Neural progenitor cell (in vitro differentiated cells): ENCODE measurements around the gene CEP83. TPM values are rescaled to one million over a fixed set of nuclear protein-coding genes. Genes with fewer than 3 reads are reported as not detected.

ENCODE experiments used
- DNase-seq: peaks from one replicate; pipeline ENCODE4 v3.0.0-alpha.2; 2016; ENCODE audit warnings: low spot score
- H2AFZ ChIP-seq: fragments of 200-600 bp; sonication (generic); replicated peaks from 2 replicates; pipeline ENCODE4 v1.6.1; 2016; ENCODE audit warnings: antibody characterized with exemption
- H3F3A ChIP-seq: fragments of 200-600 bp; sonication (generic); 2 replicates; pipeline ENCODE4 v1.6.1; 2016; ENCODE audit warnings: antibody characterized with exemption, low read depth
- H3K27ac ChIP-seq: fragments of 200-600 bp; sonication (generic); 2 replicates; pipeline ENCODE4 v1.5.1; 2016; ENCODE audit warnings: mild to moderate bottlenecking
- H3K27me3 ChIP-seq: fragments of 200-600 bp; sonication (generic); 2 replicates; pipeline ENCODE4 v1.6.1; 2016; ENCODE audit warnings: mild to moderate bottlenecking, moderate library complexity
- H3K36me3 ChIP-seq: fragments of 200-600 bp; sonication (generic); 2 replicates; pipeline ENCODE4 v1.5.1; 2016
- H3K4me1 ChIP-seq: fragments of 200-600 bp; sonication (generic); 2 replicates; pipeline ENCODE4 v1.6.1; 2016; ENCODE audit warnings: mixed run types
- H3K4me2 ChIP-seq: fragments of 200-600 bp; sonication (generic); 2 replicates; pipeline ENCODE4 v1.6.1; 2016
- H3K4me3 ChIP-seq: fragments of 200-600 bp; sonication (generic); 2 replicates; pipeline ENCODE4 v1.5.1; 2016
- H3K79me2 ChIP-seq: fragments of 200-600 bp; sonication (generic); 2 replicates; pipeline ENCODE4 v1.6.1; 2016; ENCODE audit warnings: low read depth
- H3K9ac ChIP-seq: fragments of 200-600 bp; sonication (generic); 2 replicates; pipeline ENCODE4 v1.6.1; 2016
- H3K9me3 ChIP-seq: fragments of 200-600 bp; sonication (generic); 2 replicates; pipeline ENCODE4 v1.5.1; 2016; ENCODE audit warnings: low read depth
- H4K20me1 ChIP-seq: fragments of 200-600 bp; sonication (generic); 2 replicates; pipeline ENCODE4 v1.6.1; 2016; ENCODE audit warnings: low read depth
- H3K27ac Mint-ChIP-seq: 3 replicates; pipeline ENCODE4 v1.8.0; 2021; ENCODE audit warnings: mixed read lengths
- H3K27me3 Mint-ChIP-seq: 2 replicates; pipeline ENCODE4 v1.8.0; 2022; ENCODE audit warnings: low read depth, mild to moderate bottlenecking, inconsistent platforms, moderate library complexity, mixed read lengths; ENCODE audit not compliant: insufficient read depth
- H3K36me3 Mint-ChIP-seq: 3 replicates; pipeline ENCODE4 v1.8.0; 2021; ENCODE audit warnings: mixed read lengths
- H3K4me1 Mint-ChIP-seq: 3 replicates; pipeline ENCODE4 v1.8.0; 2021; ENCODE audit warnings: mixed read lengths
- H3K4me3 Mint-ChIP-seq: 3 replicates; pipeline ENCODE4 v1.8.0; 2021; ENCODE audit warnings: mild to moderate bottlenecking, moderate library complexity, mixed read lengths
- H3K9me3 Mint-ChIP-seq: 3 replicates; pipeline ENCODE4 v1.8.0; 2020; ENCODE audit warnings: mixed read lengths
- EZH2 ChIP-seq: fragments of 200-600 bp; sonication (generic); IDR thresholded peaks from 2 replicates; pipeline ENCODE4 v1.6.1; 2017; ENCODE audit warnings: antibody characterized with exemption, mild to moderate bottlenecking, moderate library complexity
- EZH2phosphoT487 ChIP-seq: fragments of 200-600 bp; sonication (generic); IDR thresholded peaks from 2 replicates; pipeline ENCODE4 v1.6.1; 2017; ENCODE audit warnings: antibody characterized with exemption
- total RNA-seq: library from RNA; depleted of rRNA; stranded (reverse); fragments of >200 nt; gene quantifications from 2 replicates; pipeline ENCODE4 v1.2.3, GENCODE V29; 2015; ENCODE audit warnings: low replicate concordance
- TF ChIP-seq, protein P1 (sequence below): fragments of 200-600 bp; sonication (generic); IDR thresholded peaks from 2 replicates; pipeline ENCODE4 v1.5.1; 2017; ENCODE audit warnings: antibody characterized with exemption, mild to moderate bottlenecking

The CEP83 gene
- total RNA-seq, 1 donor from 2014 or later = 60.4 TPM

DNA sequence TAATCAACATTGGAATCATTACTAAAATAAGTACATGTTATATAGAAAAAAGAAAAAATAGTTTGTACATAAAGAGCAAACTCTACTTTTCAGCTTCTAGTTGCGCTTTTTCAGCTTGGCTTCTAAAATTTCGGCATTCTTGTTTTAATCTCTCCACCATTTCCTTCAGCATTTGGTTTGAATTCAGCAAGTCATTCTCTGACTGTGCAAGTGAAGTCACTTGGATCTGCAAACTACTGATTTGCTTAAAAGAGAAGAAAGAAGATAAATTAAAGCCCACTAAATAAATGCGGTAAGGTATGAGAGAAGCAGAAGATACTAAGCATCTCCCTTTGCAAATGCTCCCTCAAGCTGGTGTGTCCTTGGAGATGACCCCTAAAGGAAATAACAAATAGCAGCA is 126.3 kb downstream of the CEP83 start:
- no peak overlapping the region for H3K9ac ChIP-seq

DNA sequence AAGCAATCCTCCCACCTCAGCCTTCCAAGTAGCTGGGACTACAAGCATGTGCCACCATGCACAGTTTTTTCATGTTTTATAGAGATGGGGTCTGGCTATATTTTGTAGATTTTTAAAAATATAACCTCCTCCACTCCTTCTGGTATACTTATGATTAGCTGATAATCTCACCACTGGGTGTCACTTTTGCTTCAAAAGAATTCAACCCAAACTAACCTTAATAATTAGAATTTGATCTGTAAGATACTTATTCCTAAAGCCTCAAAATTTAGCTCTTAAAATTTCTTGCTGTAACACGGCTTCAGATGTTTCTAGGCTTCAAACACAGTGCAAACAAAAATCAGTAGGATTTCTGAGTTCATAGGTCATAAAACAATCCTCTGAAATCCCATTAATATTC is 130.3 kb downstream of the CEP83 start:
- Histone ChIP-seq H3K4me3 (no peak overlapping the region), H3F3A (no peaks in the 10 kb centered on the region), H3K9me3 (no peaks in the 10 kb centered on the region), H4K20me1 (no peaks in the 10 kb centered on the region), H3K36me3 (peaks cover 4% of the 10 kb centered on the region), H2AFZ (no peak overlapping the region), H3K27me3 (no peaks in the 10 kb centered on the region), H3K79me2 (no peaks in the 10 kb centered on the region), H3K9ac (no peak overlapping the region), H3K4me1 (peaks cover 9% of the 10 kb centered on the region), H3K27ac (no peak overlapping the region), H3K4me2 (no peak overlapping the region)
- no peaks in the 10 kb centered on the region for H3K27me3 Mint-ChIP-seq
- no peak overlapping the region for H3K4me3 Mint-ChIP-seq
- peaks cover 6% of the 10 kb centered on the region for H3K4me1 Mint-ChIP-seq
- no peak for TF ChIP-seq EZH2phosphoT487
- TF ChIP-seq, protein P1, sequence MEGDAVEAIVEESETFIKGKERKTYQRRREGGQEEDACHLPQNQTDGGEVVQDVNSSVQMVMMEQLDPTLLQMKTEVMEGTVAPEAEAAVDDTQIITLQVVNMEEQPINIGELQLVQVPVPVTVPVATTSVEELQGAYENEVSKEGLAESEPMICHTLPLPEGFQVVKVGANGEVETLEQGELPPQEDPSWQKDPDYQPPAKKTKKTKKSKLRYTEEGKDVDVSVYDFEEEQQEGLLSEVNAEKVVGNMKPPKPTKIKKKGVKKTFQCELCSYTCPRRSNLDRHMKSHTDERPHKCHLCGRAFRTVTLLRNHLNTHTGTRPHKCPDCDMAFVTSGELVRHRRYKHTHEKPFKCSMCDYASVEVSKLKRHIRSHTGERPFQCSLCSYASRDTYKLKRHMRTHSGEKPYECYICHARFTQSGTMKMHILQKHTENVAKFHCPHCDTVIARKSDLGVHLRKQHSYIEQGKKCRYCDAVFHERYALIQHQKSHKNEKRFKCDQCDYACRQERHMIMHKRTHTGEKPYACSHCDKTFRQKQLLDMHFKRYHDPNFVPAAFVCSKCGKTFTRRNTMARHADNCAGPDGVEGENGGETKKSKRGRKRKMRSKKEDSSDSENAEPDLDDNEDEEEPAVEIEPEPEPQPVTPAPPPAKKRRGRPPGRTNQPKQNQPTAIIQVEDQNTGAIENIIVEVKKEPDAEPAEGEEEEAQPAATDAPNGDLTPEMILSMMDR = no peak
- no peak for TF ChIP-seq EZH2
- DNase-seq = no peak
- no peak overlapping the region for H3K27ac Mint-ChIP-seq
- peaks cover 36% of the 10 kb centered on the region for H3K36me3 Mint-ChIP-seq
- peaks cover 6% of the 10 kb centered on the region for H3K9me3 Mint-ChIP-seq

More for the DNA sequence above, 126.3 kb downstream of the CEP83 start:
- no peaks in the 10 kb centered on the region for H3K27me3 ChIP-seq
- H3K79me2 ChIP-seq = no peaks in the 10 kb centered on the region
- H3K27me3 Mint-ChIP-seq = no peaks in the 10 kb centered on the region
- no peak overlapping the region for H3K27ac ChIP-seq
- H2AFZ ChIP-seq = no peak overlapping the region
- H3K36me3 ChIP-seq = peaks cover 4% of the 10 kb centered on the region
- peaks cover 10% of the 10 kb centered on the region for H3K36me3 Mint-ChIP-seq
- TF ChIP-seq EZH2phosphoT487 (no peak), EZH2 (no peak)
- TF ChIP-seq, protein P1 = no peak
- H3K4me1 ChIP-seq = peaks cover 6% of the 10 kb centered on the region
- no peak overlapping the region for H3K4me2 ChIP-seq
- no peak overlapping the region for H3K4me3 ChIP-seq
- H4K20me1 ChIP-seq = no peaks in the 10 kb centered on the region
- H3K27ac Mint-ChIP-seq = no peak overlapping the region
- H3K4me3 Mint-ChIP-seq = no peak overlapping the region
- H3K4me1 Mint-ChIP-seq = peaks cover 6% of the 10 kb centered on the region
- no peak for DNase-seq
- H3F3A ChIP-seq = no peaks in the 10 kb centered on the region
- H3K9me3 Mint-ChIP-seq = no peaks in the 10 kb centered on the region
- H3K9me3 ChIP-seq = no peaks in the 10 kb centered on the region

DNA sequence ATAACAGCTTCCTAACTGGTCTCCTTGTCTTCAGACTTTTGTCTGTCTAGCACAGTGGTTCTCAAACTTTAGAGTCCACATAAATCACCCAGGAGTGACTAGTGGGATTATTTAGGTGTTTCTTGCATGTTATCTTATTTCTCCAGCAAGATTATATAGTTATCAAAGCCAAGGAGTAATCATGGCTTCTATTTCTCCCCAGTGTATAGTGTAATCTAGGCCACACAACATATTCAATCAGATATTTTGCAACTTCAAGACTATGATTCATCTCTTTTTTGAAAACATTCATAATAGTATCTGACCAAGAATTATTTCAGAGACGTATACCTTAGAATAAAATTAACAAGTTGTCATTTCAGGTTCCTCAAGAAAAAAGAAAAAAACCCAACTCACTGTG is 131.9 kb downstream of the CEP83 start:
- Histone ChIP-seq H2AFZ (no peak overlapping the region), H3K4me2 (no peak overlapping the region), H3K27ac (no peak overlapping the region), H3K79me2 (no peaks in the 10 kb centered on the region), H3K4me3 (no peak overlapping the region), H3K4me1 (peaks cover 3% of the 10 kb centered on the region), H3K9me3 (no peaks in the 10 kb centered on the region), H3K36me3 (peaks cover 14% of the 10 kb centered on the region), H3K9ac (no peak overlapping the region), H3F3A (no peaks in the 10 kb centered on the region), H4K20me1 (no peaks in the 10 kb centered on the region), H3K27me3 (no peaks in the 10 kb centered on the region)
- Mint-ChIP-seq H3K4me1 (peaks cover 2% of the 10 kb centered on the region), H3K36me3 (peaks cover 47% of the 10 kb centered on the region), H3K4me3 (no peak overlapping the region), H3K27ac (no peak overlapping the region), H3K27me3 (peaks cover 2% of the 10 kb centered on the region), H3K9me3 (peaks cover 12% of the 10 kb centered on the region)
- no peak for DNase-seq
- TF ChIP-seq EZH2 (no peak), EZH2phosphoT487 (no peak)
- TF ChIP-seq, protein P1 = no peak
